IMR-90 (cell line): Measurements from ENCODE around the gene HGF. TPM values are rescaled to one million over a fixed set of nuclear protein-coding genes. Genes with fewer than 3 reads are reported as not detected.

Source experiments
- ATAC-seq: fragments of 200-7000 bp; cut with Tn5 transposase; 2 replicates; pipeline ENCODE4 v1.9.1; 2020; ENCODE audit warnings: low read depth, mild to moderate bottlenecking, moderate library complexity
- BruUV-seq: library from RNA; stranded (reverse); fragments of 400-500 nt; replicated peaks from 2 replicates; lab custom pipeline; 2021; lab: Mats Ljungman, UMichigan
- CTCF ChIA-PET: fragments of 300-600 bp; formaldehyde crosslinking; extraction: SDS; loops from one replicate; lab custom pipeline; 2021; ENCODE audit warnings: antibody characterized with exemption; lab: Yijun Ruan, JAX
- POLR2A ChIA-PET: fragments of 300-600 bp; sonication (Branson Sonifier 250); formaldehyde crosslinking; loops from one replicate; lab custom pipeline; 2022; ENCODE audit warnings: antibody characterized with exemption; ENCODE audit not compliant: unreplicated experiment; lab: Charles Lee
- DNase-seq: peaks from one replicate; pipeline ENCODE4 v3.0.0; 2013
- H2AFZ ChIP-seq: replicated peaks from 2 replicates; pipeline ENCODE3; 2013; ENCODE audit warnings: low read length, mild to moderate bottlenecking; ENCODE audit not compliant: poor library complexity
- H2AK5ac ChIP-seq: 2 replicates; pipeline ENCODE4 v1.6.1; 2013; ENCODE audit warnings: low read depth, low read length, inconsistent platforms
- H2AK9ac ChIP-seq: replicated peaks from 2 replicates; pipeline ENCODE3; 2013; ENCODE audit warnings: mild to moderate bottlenecking, low read depth, low read length, moderate library complexity; ENCODE audit not compliant: poor library complexity
- H2BK120ac ChIP-seq: 2 replicates; pipeline ENCODE4 v1.6.1; 2013; ENCODE audit warnings: low read depth, low read length, inconsistent platforms
- H2BK15ac ChIP-seq: 3 replicates; pipeline ENCODE4 v1.6.1; 2013; ENCODE audit warnings: low read depth, low read length, inconsistent platforms
- H2BK20ac ChIP-seq: 2 replicates; pipeline ENCODE4 v1.6.1; 2013; ENCODE audit warnings: low read depth, mild to moderate bottlenecking, inconsistent platforms, low read length, moderate library complexity
- H2BK5ac ChIP-seq: 2 replicates; pipeline ENCODE4 v1.6.1; 2013; ENCODE audit warnings: mild to moderate bottlenecking, low read depth, low read length, inconsistent platforms; ENCODE audit not compliant: poor library complexity, severe bottlenecking
- H3K14ac ChIP-seq: replicated peaks from 2 replicates; pipeline ENCODE4 v1.6.1; 2013; ENCODE audit warnings: low read depth, low read length, inconsistent platforms
- H3K18ac ChIP-seq: 2 replicates; pipeline ENCODE4 v1.6.1; 2013; ENCODE audit warnings: low read depth, low read length, control low read depth
- H3K23ac ChIP-seq: 2 replicates; pipeline ENCODE4 v1.6.1; 2013; ENCODE audit warnings: low read depth, low read length, inconsistent platforms
- H3K27ac ChIP-seq: 2 replicates; pipeline ENCODE4 v1.5.1; 2013; ENCODE audit warnings: mild to moderate bottlenecking, control low read depth, low read length; ENCODE audit not compliant: insufficient read depth
- H3K27me3 ChIP-seq: 2 replicates; pipeline ENCODE4 v1.6.1; 2013; ENCODE audit warnings: low read length; ENCODE audit not compliant: control insufficient read depth, insufficient read depth
- H3K36me3 ChIP-seq: 2 replicates; pipeline ENCODE4 v1.6.1; 2013; ENCODE audit warnings: low read length, mixed read lengths; ENCODE audit not compliant: control insufficient read depth, insufficient read depth
- H3K4ac ChIP-seq: 2 replicates; pipeline ENCODE4 v1.6.1; 2013; ENCODE audit warnings: low read depth, low read length, inconsistent platforms
- H3K4me1 ChIP-seq: 2 replicates; pipeline ENCODE4 v1.6.1; 2013; ENCODE audit warnings: low read length, mixed read lengths; ENCODE audit not compliant: control insufficient read depth, insufficient read depth
- H3K4me2 ChIP-seq: 2 replicates; pipeline ENCODE4 v1.6.1; 2013; ENCODE audit warnings: low read depth, mild to moderate bottlenecking, control low read depth, low read length, moderate library complexity
- H3K4me3 ChIP-seq: 2 replicates; pipeline ENCODE4 v1.5.1; 2013; ENCODE audit warnings: low read depth, mild to moderate bottlenecking, control low read depth, low read length, moderate library complexity; ENCODE audit not compliant: insufficient read depth
- H3K56ac ChIP-seq: 2 replicates; pipeline ENCODE4 v1.6.1; 2013; ENCODE audit warnings: low read length, inconsistent platforms; ENCODE audit not compliant: insufficient read depth; ENCODE audit errors: extremely low read depth
- H3K79me1 ChIP-seq, 2 experiments: 2 replicates each; pipeline ENCODE4 v1.6.1; 2013; ENCODE audit warnings: low read length in 2 of 2, inconsistent platforms in 1 of 2, low read depth in 1 of 2
- H3K9ac ChIP-seq: 2 replicates; pipeline ENCODE4 v1.6.1; 2013; ENCODE audit warnings: low read depth, low read length, control low read depth
- H3K9me1 ChIP-seq: 2 replicates; pipeline ENCODE4 v1.6.1; 2013; ENCODE audit warnings: low read length, inconsistent platforms; ENCODE audit not compliant: insufficient read depth
- H3K9me3 ChIP-seq: 2 replicates; pipeline ENCODE4 v1.6.1; 2013; ENCODE audit warnings: low read length; ENCODE audit not compliant: control insufficient read depth, insufficient read depth
- H4K20me1 ChIP-seq: 2 replicates; pipeline ENCODE4 v1.6.1; 2013; ENCODE audit warnings: low read length, inconsistent platforms; ENCODE audit not compliant: insufficient read depth
- H4K5ac ChIP-seq: 2 replicates; pipeline ENCODE4 v1.6.1; 2013; ENCODE audit warnings: mild to moderate bottlenecking, low read depth, low read length, control low read depth
- H4K8ac ChIP-seq, 2 experiments: 2 replicates each; pipeline ENCODE4 v1.6.1; 2013; ENCODE audit warnings: low read depth in 2 of 2, low read length in 2 of 2, control low read depth in 1 of 2, inconsistent platforms in 1 of 2
- H4K91ac ChIP-seq: 2 replicates; pipeline ENCODE4 v1.6.1; 2013; ENCODE audit warnings: low read depth, low read length, inconsistent platforms; ENCODE audit not compliant: insufficient read depth
- MAFK ChIP-seq: IDR thresholded peaks from 2 replicates; pipeline ENCODE4 v1.6.1; 2012; ENCODE audit warnings: low read depth, low read length, improper control_type of control experiment
- MAZ ChIP-seq: IDR thresholded peaks from 2 replicates; pipeline ENCODE4 v1.6.1; 2012; ENCODE audit warnings: low read depth, mild to moderate bottlenecking, low read length, improper control_type of control experiment, moderate library complexity, borderline replicate concordance
- POLR2A ChIP-seq: IDR thresholded peaks from 2 replicates; pipeline ENCODE4 v1.6.1; 2012; ENCODE audit warnings: mild to moderate bottlenecking, low read depth, low read length
- RCOR1 ChIP-seq: IDR thresholded peaks from 2 replicates; pipeline ENCODE4 v1.6.1; 2012; ENCODE audit warnings: mild to moderate bottlenecking, low read length, improper control_type of control experiment; ENCODE audit not compliant: insufficient replicate concordance
- RFX5 ChIP-seq: IDR thresholded peaks from 2 replicates; pipeline ENCODE4 v1.8.0; 2012; ENCODE audit warnings: low read depth, mild to moderate bottlenecking, low read length, moderate library complexity
- WGBS, 2 experiments: methylation state at CpG; one replicate each; pipeline versions ENCODE4 v1.1.5 to v1.1.7; 2013; ENCODE audit warnings: missing lambda C conversion rate in 2 of 2; ENCODE audit not compliant: insufficient read length in 1 of 2; ENCODE audit errors: extremely low coverage in 2 of 2; 5-methylcytosine and 5-hydroxymethylcytosine counted together
- dilution Hi-C: fragments of 300-500 bp; cut with HindIII; formaldehyde crosslinking; loops from one replicate; pipeline ENCODE4 v1.14.3; 2018; ENCODE audit warnings: low sequenced_read_pairs; ENCODE audit not compliant: unreplicated experiment
- in situ Hi-C: fragments of 300-500 bp; cut with MboI; formaldehyde crosslinking; loops from 3 replicates; pipeline ENCODE4 v1.14.3; 2019; ENCODE audit warnings: low sequenced_read_pairs, inconsistent platforms, mixed read lengths
- intact Hi-C: fragments of 100-400 bp; cut with micrococcal nuclease; formaldehyde crosslinking; loops from 2 replicates; pipeline ENCODE4 v1.10.0; 2022
- polyA plus RNA-seq, 3 experiments: library from polyadenylated mRNA; depleted of rRNA; stranded (reverse); fragments of >200 nt; gene quantifications; 2 replicates each; pipeline ENCODE4 v1.2.3, GENCODE V29; 2012; ENCODE audit warnings: low replicate concordance in 1 of 3
- total RNA-seq: library from RNA; depleted of rRNA; stranded (reverse); fragments of >200 nt; gene quantifications from 2 replicates; pipeline ENCODE4 v1.2.3, GENCODE V29; 2012
- TF ChIP-seq, protein P1 (sequence below): fragments of 150-350 bp; IDR thresholded peaks from 2 replicates; pipeline ENCODE4 v1.6.1; 2016; ENCODE audit warnings: low read depth, mild to moderate bottlenecking, low read length, moderate library complexity, borderline replicate concordance

Gene HGF
- total and polyA plus RNA-seq, 2 of the 4 experiments (the other 2 are of a cell fraction): 16.8 to 50.9 TPM

DNA sequence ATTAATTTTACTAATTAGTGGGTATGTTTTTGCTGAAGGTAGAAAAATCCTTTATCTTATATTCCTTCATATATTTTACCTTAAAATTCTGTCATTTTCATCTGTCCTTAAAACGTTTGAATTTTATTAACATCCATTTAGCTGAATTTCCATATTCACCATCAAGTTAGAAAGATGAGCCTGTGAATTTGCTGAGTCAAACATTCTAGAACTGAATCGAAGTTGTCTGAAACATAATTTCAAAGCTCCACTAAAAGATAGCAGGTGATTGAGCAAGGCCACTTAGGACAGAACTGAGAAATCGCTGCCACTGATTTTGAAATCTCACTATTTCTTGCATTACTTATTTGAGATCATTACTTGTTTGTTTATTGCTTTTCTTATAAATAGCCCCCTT is 17.5 kb downstream of the HGF start:
- ATAC-seq (no peak), DNase-seq (no peak)
- Histone ChIP-seq H4K20me1 (no peaks in the 10 kb centered on the region), H2AK9ac (no peak overlapping the region), H2AFZ (no peak overlapping the region), H4K91ac (no peak overlapping the region), H3K14ac (no peak overlapping the region), H4K5ac (no peak overlapping the region), H3K9me1 (peaks cover 3% of the 10 kb centered on the region; the same call in 1 of the 2 replicates), H3K79me1 (no peaks in the 10 kb centered on the region), H4K8ac (no peak overlapping the region), H3K18ac (no peak overlapping the region), H3K4me3 (no peak overlapping the region), H3K27me3 (no peaks in the 10 kb centered on the region), H2AK5ac (no peak overlapping the region), H3K36me3 (peaks cover 34% of the 10 kb centered on the region), H3K23ac (no peak overlapping the region), H2BK5ac (no peak overlapping the region), H3K27ac (no peak overlapping the region), H3K4me1 (no peaks in the 10 kb centered on the region), H3K4ac (no peak overlapping the region), H2BK120ac (no peak overlapping the region), H3K4me2 (no peak overlapping the region), H3K9ac (no peak overlapping the region), H2BK15ac (no peak overlapping the region), H3K9me3 (no peaks in the 10 kb centered on the region), H3K56ac (no peak overlapping the region), H2BK20ac (no peak overlapping the region)
- TF ChIP-seq MAFK (peak; percentile 89), MAZ (no peak), POLR2A (no peak), RCOR1 (no peak), RFX5 (no peak)
- TF ChIP-seq, protein P1, sequence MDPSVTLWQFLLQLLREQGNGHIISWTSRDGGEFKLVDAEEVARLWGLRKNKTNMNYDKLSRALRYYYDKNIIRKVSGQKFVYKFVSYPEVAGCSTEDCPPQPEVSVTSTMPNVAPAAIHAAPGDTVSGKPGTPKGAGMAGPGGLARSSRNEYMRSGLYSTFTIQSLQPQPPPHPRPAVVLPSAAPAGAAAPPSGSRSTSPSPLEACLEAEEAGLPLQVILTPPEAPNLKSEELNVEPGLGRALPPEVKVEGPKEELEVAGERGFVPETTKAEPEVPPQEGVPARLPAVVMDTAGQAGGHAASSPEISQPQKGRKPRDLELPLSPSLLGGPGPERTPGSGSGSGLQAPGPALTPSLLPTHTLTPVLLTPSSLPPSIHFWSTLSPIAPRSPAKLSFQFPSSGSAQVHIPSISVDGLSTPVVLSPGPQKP: no peak
- POLR2A ChIA-PET: no interaction called here
- in situ Hi-C loops (no loop called here), intact Hi-C loops (no loop called here), dilution Hi-C loops (no loop called here)
- CTCF ChIA-PET: no interaction called here
- BruUV-seq: no TSS peak
- 100% methylated on average over 1 of the region's 3 CpGs; no CpG with 5 or more reads in 1 of the 2 experiments for WGBS, 2 experiments
